Measurements from ENCODE around the gene C3.

DNA sequence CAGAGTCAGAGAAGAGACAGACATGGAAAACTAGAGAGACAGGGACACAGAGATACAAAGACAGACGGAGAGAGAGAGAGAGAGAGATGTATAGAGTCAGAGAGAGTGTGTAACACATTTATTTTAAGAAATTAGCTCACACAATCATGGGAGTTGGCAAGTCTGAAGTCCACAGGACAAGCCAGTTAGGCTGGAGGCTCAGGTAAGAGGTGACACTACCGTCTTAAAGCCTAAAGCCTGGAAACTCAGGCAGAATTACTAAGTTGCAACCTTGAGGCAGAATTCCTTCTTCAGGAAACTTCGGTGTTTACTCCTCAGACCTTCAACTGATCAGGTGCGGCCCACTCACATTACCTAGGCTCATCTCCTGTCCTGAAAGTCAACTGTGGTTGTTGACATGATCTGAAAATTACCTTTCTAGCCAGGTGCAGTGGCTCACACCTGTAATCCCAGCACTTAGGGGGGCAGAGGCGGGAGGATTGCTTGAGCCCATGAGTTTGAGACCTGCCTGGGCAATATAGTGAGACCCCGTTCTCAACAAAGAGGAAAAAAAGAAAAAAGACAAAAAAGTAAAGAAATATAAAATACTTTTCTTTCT, 47.7 kb downstream of the C3 start:
- TF ChIP-seq, protein P1, sequence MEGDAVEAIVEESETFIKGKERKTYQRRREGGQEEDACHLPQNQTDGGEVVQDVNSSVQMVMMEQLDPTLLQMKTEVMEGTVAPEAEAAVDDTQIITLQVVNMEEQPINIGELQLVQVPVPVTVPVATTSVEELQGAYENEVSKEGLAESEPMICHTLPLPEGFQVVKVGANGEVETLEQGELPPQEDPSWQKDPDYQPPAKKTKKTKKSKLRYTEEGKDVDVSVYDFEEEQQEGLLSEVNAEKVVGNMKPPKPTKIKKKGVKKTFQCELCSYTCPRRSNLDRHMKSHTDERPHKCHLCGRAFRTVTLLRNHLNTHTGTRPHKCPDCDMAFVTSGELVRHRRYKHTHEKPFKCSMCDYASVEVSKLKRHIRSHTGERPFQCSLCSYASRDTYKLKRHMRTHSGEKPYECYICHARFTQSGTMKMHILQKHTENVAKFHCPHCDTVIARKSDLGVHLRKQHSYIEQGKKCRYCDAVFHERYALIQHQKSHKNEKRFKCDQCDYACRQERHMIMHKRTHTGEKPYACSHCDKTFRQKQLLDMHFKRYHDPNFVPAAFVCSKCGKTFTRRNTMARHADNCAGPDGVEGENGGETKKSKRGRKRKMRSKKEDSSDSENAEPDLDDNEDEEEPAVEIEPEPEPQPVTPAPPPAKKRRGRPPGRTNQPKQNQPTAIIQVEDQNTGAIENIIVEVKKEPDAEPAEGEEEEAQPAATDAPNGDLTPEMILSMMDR (conservative IDR thresholded peaks at IDR 0.05; ENCODE audit: low read length): no peak
- TF ChIP-seq EZH2phosphoT487 (IDR thresholded peaks at IDR 0.05; ENCODE audit: borderline replicate concordance): no peak

Measured in Loucy (cell line).